HS-27A (cell line): Measurements from ENCODE around the gene SNX19.
"Not testable (repeated sequence)": the region's sequence is repeated elsewhere in the genome, so short reads cannot be mapped to it uniquely, and the experiment has no call there.

Experiments
- DNase-seq: peaks from one replicate; pipeline ENCODE4 v3.0.0-alpha.2; 2012; ENCODE audit warnings: low read depth, missing footprints

SNX19 gene, protein sequence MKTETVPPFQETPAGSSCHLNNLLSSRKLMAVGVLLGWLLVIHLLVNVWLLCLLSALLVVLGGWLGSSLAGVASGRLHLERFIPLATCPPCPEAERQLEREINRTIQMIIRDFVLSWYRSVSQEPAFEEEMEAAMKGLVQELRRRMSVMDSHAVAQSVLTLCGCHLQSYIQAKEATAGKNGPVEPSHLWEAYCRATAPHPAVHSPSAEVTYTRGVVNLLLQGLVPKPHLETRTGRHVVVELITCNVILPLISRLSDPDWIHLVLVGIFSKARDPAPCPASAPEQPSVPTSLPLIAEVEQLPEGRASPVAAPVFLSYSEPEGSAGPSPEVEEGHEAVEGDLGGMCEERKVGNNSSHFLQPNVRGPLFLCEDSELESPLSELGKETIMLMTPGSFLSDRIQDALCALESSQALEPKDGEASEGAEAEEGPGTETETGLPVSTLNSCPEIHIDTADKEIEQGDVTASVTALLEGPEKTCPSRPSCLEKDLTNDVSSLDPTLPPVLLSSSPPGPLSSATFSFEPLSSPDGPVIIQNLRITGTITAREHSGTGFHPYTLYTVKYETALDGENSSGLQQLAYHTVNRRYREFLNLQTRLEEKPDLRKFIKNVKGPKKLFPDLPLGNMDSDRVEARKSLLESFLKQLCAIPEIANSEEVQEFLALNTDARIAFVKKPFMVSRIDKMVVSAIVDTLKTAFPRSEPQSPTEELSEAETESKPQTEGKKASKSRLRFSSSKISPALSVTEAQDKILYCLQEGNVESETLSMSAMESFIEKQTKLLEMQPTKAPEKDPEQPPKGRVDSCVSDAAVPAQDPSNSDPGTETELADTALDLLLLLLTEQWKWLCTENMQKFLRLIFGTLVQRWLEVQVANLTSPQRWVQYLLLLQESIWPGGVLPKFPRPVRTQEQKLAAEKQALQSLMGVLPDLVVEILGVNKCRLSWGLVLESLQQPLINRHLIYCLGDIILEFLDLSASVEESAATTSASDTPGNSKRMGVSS

DNA sequence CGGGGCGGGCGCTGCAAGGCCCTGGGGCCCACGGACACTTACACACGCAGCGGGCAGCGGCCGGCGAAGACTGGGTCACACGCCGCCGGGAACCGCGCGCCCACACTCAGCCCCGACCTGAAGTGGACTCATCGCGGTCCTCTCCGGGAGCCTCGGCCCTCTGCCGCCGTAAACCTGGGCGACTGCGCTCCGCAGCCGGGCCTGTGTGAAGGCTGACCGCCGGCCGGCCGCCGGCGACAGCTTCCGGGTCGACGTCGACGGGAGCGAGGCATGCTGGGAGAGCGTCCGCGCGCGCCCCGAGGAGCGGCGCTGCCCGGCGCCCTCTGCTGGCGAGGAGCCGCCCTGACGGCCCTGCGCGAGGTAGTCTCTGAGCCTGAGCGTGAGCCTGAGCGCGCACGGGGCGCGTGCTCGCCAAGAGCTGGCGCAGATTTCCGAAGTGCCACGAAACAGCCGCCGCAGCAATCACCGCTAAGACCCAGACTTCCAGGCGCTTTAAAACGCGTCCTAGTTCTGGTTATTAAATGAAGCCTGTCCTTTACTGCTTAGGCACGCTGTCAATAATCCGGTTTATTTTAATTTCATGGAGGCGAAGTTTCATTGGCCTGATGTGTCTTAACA, at the start of gene SNX19:
Gene SNX19, minus strand, starts transcription at position 242 of the 618 bp plus-strand sequence. CDS start 540 bp downstream, outside the sequence.
- no peak for DNase-seq

DNA sequence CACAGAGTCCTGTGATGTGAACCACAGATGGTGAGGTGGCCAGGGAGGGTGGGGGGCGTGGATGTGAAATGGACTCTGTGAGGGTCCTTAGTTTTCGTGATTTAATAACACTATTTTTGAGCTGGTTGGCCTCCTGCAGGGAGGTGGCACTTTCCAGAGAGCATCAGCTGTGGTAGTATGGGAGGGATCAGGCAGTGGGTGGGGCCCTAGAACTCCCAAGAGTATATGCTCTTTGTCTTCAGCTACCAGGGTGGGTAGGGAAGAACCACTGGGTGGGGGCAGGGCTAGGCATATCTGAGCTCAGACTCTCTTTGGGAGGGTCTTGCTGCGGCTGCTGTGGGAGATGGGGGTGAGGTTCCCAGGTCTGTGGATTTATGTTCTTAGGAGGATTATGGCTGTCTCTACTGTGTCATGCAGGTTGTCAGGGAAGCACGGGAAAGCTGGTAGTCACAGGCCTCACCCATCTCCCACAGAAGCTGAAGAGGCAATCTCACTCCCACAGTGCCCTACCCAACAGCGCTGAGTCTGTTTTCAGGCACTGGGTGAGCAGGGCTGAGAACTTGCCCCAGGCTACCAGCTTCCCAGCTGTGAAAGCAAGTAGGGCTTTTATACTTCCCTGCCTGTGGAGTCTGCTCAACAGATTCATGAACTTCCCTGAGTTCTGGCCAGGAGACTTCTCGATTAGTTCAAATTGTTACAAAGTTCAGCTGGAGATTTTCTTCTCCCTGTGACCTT, 47.9 kb upstream of the SNX19 start:
- no peak for DNase-seq

DNA sequence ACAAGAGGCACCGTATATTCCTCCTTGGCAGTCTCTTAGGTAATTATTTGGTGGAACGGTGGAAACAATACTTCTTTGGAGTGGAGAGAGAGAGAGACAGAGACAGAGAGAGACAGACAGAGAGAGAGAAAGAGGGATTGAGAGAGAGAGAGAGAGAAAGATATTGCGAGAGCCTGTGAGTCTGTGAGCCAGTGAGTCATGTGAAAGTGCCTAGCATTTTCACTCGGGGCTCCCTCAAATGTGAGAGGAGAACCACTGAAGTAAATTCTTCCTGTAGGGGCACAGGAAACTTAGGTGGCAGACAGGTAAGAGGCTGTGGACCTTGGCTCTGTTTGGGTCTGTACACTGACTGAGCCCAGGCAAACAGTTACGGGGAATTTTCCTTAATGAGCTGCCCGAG, 31.6 kb upstream of the SNX19 start:
- no peak for DNase-seq

DNA sequence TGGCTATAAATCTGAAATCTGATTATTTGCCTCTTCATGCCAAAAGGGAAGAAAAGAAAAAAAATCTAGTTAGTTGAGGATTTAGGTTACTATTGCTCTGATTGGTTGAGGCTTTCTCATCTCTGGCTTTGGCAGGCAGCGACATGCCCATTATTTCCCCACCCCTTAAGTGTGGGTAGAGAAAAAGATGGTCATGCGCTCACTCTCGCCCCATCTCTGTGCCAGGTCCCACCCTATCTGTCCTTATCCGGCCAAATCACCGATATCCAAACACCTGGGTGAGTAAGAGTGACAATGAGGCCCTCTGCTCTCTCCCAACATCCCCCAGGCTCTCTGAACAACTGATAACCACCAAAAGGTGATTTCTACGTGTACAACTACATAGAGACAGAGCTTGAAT, 31.2 kb upstream of the SNX19 start:
- DNase-seq, result no peak

DNA sequence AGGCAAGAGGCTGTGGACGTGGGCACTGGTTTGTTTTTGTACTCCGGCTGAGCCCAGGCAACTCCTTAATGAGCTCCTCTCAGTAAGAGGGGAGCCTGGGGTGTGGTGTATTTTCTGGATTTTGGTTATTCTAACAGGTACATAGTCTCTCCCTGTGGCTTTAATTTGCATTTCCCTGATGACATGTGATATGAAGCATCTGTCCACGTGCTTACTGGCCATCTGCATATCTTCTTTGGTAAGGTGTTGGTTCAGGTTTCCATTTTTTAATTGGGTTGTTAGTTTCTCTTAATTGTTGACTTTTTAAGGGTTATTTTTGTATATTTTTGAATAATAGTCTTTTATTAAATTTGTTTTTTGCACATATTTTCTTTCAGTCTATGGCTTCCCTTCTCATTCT, 30.8 kb upstream of the SNX19 start:
- no peak for DNase-seq

DNA sequence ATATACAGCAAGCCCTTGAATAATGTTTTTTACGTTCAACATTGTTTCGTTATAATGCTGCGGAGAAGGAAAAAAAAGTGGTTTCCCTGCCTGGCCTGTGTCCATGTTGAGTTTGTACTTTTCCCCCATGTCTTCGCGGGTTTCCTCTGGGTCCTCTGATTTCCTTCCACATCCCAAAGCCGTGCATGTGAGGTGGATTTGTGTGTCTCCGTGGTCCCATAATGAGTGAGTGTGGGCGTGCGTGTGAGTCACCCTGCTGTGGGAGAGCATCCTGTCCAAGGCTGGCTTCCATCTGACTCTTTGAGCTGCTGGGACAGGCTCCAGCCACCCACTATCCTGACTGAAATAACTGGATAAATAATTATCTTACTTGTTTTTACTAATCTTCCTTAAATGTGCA, 29.6 kb upstream of the SNX19 start:
- no peak for DNase-seq

DNA sequence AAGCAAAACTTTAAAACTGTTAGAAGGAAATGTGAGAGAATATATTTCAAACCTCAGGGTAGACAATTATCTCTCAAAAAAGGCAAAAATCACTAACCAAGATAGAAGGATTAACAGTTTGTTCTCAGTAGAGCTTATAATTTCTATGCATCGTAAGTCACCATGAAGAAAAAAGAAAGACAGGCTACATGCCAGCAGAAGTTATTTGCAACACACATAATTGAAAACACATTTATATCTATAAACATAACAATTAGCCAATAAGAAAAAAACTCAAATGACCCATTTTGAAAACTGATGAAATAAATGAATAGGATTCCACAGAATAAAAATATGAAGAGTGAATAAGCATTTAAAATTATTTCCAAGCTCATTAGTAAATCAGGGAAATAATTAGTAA, 24.4 kb upstream of the SNX19 start:
- no peak for DNase-seq

DNA sequence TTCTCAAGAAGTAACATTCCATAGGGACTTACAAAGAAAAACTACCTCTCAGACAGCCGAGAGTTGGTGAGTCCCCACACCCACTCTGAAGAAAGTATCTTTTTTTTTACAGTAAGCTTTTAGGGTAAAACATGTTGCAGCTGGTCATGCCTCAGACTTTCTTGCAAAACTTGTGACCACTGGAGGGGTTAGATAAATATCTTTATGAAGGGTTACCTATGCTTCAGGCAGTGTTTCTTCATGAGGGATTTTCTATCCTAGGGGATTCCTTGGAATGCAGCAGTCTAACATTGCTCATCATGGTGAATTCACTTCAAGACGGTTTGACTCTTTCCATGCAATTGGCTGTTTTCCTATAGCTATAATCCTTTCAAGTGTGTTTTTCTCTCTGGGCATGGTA, 20.8 kb upstream of the SNX19 start:
- DNase-seq, result no peak

DNA sequence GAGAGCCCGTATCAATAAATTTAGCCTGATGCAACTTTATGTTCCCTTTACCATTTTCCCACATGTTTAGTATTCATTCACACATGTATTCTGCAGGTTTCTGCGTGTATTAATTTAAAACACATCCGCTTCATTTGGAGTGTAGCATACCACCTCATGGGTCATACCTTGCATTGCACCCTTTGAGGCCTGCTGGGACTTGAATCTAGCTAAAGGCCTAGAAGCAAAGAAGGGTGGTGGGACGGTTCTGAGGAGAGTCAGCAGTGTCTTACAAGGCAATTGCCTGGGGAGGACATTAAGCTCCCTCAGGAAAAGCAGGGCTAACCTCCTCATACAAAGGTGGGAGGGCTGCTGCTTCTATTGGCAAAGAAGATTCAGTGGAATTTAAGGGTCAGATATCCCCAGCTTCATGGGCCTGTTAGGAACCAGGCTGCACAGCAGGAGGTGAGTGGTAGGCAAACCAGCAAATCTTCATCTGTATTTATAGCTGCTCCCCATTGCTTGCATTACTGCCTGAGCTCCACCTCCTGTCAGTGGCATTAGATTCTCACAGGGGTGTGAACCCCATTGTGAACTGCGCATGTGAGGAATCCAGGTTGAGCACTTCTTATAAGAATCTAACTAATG, 15.9 kb upstream of the SNX19 start:
- no peak for DNase-seq

DNA sequence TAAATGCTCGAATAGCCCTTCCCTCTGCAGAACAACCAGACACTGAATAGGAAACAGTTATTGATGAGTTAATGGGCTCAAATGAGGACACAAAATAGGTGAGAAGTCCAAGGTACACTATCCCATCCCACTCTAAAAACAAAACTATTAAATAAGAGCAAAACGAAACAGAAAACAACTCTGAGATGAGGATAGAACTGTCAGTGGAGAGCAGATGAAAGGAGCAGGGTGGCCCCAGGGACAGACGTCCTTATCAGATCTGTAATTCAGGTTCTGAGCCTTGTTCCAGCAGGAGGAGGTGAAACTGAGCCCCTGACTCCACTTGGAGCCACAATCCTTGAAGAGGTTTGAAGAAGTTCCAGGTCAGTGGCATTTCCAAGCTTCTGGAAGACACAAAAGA, 8.5 kb upstream of the SNX19 start:
- DNase-seq, result no peak

DNA sequence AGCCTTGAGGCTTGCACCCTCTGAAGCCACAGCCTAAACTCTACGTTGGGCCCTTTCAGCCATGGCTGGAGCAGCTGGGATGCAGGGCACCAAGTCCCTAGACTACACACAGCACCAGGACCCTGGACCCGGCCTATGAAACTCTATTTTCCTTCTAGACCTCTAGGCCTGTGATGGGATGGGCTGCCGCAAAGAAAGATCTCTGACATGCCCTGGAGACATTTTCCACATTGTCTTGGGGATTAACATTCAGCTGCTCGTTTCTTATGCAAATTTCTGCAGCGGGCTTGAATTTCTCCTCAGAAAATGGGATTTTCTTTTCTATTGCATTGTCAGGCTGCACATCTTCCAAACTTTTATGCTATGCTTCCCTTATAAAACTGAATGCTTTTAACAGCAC, 4.3 kb upstream of the SNX19 start:
- not testable (repeated sequence) for DNase-seq

DNA sequence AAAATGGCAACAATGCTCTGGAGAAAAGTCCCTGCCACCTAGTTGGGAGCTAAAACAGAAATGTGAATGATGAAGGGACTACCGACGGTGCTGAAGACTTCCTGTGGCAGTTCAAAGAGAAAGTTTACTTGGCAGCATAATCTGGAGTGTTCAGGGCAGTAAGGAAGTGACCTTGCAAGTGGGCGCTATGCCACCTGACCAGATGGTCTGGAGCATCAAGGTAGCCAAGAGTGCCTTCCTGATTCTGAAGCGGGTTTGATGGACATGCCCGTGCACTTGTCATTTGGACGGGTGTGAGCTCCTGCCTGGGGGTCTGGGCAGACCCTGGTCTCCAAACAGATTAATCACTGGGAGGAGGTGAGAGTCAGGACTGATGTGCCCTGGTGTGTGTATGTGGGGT, 1.8 kb upstream of the SNX19 start:
- DNase-seq, result no peak

DNA sequence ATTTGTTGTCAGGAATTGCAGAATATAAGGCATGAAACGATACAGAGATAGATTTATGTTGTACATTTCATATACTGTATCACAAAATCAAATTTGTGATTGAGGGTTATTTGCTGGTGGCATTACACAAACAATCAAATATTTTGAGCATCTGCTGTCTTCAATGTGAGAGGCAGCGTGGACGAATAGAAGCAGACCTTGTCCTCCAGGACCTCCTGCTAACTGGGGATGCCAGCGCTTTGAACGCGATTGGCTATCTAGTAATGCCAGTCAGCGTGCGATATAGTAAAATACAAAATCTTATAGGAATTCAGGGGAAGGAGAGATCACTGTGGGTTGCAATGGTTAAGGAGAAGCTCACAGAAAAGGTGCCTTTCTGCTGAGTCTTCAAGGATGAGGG, 631 bp upstream of the SNX19 start:
- no peak for DNase-seq

DNA sequence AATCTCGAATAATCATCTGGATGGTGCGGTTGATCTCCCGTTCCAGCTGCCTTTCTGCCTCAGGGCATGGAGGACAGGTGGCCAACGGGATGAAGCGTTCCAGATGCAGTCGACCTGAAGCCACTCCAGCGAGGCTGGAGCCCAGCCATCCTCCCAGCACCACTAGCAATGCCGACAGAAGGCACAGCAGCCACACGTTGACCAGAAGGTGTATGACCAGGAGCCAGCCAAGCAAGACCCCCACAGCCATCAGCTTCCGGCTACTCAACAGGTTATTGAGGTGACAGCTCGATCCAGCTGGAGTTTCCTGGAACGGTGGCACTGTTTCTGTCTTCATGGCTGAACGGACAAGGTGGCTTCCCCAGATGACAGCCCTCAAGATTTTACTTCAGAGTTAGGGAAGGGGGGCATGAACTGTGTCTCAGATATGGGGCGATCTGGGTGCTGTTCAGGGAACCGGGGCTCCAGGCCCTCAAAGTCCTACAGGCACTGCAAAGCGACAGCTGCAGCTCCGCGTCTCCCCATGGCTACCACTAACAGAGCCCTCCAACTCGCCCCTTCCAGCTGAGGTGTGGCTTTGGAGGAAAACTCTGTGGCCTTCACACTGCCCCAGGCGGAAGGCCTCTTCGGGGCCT, 559 bp downstream of the SNX19 start:
- no peak for DNase-seq

DNA sequence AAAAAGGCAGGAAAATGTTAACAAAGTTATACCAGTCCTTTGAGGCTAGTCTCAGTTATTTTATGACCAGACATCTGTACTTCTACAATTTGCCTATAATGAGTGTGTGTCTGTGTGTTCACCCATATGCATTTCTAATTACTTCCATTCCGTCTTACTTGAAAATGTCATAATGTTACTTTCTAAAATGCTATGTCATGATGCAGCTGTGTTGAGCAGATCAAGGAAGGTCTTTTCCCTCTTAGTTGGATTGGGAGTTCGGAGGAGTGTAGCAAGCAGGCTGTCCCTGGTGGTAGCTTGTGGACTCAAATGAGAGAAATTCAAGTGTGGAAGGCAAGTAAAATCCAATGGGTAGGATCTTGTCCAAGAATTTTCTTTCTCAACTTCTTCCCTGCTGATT, 3.0 kb downstream of the SNX19 start:
- DNase-seq, result no peak

DNA sequence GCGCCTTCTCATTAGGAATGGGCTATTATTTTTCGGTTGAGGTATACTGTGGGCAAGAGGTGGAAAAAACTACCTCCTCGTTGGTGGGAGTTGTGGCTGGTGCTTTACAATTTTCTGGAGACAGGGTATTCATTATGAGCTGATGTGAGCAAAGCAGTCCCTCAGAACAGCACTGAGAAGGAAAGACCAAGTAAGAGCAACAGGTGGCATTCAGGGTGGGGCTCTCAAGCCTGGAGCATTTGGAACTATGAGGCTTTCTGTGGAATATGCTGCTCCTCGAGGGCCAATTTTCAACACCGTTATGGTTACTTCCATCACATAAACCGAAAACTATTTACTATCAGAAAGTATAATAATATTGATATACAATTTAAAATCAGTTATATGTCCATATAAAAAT, 3.7 kb downstream of the SNX19 start:
- no peak for DNase-seq

DNA sequence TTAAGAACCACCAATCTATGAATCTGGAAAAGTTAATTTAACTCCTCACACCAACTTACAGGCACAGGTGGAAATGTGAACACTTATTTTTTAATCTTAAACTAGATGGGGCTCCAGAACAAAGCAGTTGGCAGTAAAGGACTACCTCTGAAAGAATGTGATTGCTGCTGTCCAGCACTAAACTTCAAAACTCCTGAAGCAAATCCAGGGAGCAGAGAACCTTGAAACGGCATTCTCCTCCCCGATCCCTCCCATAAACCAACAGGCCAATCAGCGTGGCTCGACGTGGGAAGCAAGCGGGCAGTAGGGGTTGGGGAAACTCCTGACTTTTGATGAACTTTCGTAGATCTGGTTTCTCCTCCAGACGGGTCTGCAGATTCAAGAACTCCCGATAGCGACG, 5.0 kb downstream of the SNX19 start:
- no peak for DNase-seq

DNA sequence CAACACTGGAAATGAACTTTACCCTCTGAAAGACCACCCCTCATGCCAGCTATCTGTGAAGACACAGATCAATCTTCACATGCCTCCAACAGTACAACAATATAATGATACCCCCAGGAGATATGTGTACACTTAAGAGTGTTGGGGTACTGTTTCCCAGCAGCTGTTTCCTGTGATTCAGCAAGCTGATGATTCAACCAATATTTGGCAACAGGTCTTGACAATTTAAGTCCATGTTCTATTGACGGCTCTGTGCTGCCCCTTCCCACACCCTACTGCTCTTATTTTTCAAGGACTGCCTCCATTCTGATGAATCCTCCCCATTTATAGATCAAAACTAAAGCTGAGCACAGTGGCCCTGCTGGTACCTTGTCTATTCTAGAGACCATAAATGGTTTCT, 6.6 kb downstream of the SNX19 start:
- no peak for DNase-seq

DNA sequence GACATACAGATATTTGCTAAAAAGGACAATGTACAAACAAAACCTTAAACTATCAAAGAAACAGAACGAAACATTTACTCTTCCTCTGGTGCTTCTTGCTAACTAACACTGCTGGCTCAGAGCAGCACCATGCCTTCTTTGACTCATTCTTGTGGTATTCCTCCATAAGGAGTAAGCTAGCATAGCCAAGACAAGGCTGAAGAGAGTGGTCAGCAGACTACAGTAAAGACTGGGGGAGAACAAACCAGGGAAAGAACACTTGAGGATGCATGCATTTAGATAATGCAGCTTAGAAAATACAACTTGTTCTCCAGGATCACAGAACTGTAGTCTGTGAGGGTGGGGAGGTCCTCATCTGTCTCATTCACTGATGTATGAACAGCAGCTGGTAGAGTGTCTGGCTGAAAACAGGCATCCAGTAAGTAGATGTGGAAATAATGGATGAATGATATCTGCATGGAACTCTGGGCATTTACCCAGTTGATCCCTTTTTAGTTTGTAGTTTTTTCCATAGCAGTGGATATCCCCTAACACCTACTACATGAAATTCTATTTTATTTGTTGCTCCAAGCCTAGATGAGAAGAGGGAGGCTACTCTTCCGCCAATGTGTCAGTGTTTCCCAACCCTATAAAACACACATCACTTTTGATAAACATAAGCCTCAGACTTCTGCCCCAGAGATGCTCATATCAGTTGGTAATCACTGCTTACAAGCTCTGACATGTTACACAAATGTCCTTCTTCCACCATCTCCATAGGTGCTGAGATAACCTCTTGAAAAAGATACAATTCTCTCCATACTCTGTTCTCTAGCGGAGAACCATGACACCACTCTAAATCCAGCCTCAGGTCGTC, 7.3 kb downstream of the SNX19 start:
- no peak for DNase-seq

DNA sequence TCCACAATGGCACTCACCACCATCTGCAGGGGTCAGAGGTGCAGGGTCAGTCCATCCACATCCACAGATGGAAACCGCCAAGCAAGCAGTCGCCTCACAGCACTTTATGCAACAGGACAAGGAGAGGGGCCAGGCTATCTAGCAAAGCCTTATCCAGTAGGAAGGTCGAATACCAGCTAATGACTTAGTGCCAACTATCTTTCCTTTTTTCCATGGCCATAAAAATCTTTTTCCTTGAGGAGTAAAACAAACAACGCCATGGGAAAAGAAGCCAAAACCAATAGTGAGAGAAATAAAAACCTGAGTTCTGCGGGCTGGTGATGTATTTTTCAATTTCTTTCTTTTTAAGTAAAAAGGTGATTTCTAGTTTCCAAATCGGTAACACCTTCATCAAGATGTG, 8.2 kb downstream of the SNX19 start:
- DNase-seq, result no peak
